ENCODE results near the gene C2orf81. TPM values are rescaled to one million over a fixed set of nuclear protein-coding genes. Genes with fewer than 3 reads are reported as not detected.

The C2orf81 gene
- total and polyA plus RNA-seq, 10 of the 15 experiments (the other 5 are each of a cell fraction or from before 2014, with no cell fraction given), result 0.10 to 9.8 (median 2.7) TPM

GRCh38 chr2:74368499-74368898 lies 52.9 kb downstream of the C2orf81 start:
- whole genome bisulfite sequencing (ENCODE audit: insufficient coverage, insufficient replicate concordance, low lambda C conversion rate, missing lambda C conversion rate), result 88% methylated on average over 5 of the region's 5 CpGs
- DNase-seq (ENCODE audit: low read depth, low spot score), result no peak
- Histone ChIP-seq H3K4me2 (ENCODE audit: control insufficient read depth, insufficient read depth) (no peak overlapping the region), H4K20me1 (ENCODE audit: control insufficient read depth, insufficient read depth) (no peaks in the 10 kb centered on the region), H3K9ac (ENCODE audit: control insufficient read depth, insufficient read depth, low read length) (no peak overlapping the region), H3K9me3 (replicated peaks; ENCODE audit: control insufficient read depth, insufficient read depth, low read length) (no peaks in the 10 kb centered on the region), H3K27ac (ENCODE audit: control insufficient read depth, insufficient read depth) (no peak overlapping the region), H3K36me3 (ENCODE audit: control insufficient read depth in 2 of 2, insufficient read depth in 2 of 2, low read length in 1 of 2) (peaks cover 27 to 40% of the 10 kb centered on the region in 2 experiments; a peak in 3 of 4 replicates), H3K4me3 (no peak overlapping the region), H2AFZ (ENCODE audit: control insufficient read depth, low read depth, low read length) (no peak overlapping the region), H3K79me2 (ENCODE audit: control insufficient read depth, insufficient read depth, low read length) (no peaks in the 10 kb centered on the region), H3K4me1 (ENCODE audit: control insufficient read depth, insufficient read depth, low read length) (no peaks in the 10 kb centered on the region), H3K27me3 (replicated peaks in 1 of 2; ENCODE audit: control insufficient read depth in 2 of 2, insufficient read depth in 2 of 2, low read length in 1 of 2) (no peaks in the 10 kb centered on the region)
- SMC1A ChIA-PET (ENCODE audit: uncharacterized antibody, unreplicated experiment), result no interaction called here
- in situ Hi-C loops (cut with MboI), result no loop called here
- FAIRE-seq, result no peak
- POLR2A ChIA-PET, result interaction anchor here (0.5 kb wide), 1 partner anchor 207 kb away, joined by 3 read pairs; no protein-coding TSS in a partner anchor
- TF ChIP-seq BCLAF1 (IDR thresholded peaks at IDR 0.05), result no peak
- TF ChIP-seq ETV6 (conservative IDR thresholded peaks at IDR 0.05 in 1 of 2, IDR thresholded peaks at IDR 0.05 in 1 of 2; ENCODE audit: borderline replicate concordance in 1 of 2, low read depth in 1 of 2), result no peak
- TF ChIP-seq, protein P1, sequence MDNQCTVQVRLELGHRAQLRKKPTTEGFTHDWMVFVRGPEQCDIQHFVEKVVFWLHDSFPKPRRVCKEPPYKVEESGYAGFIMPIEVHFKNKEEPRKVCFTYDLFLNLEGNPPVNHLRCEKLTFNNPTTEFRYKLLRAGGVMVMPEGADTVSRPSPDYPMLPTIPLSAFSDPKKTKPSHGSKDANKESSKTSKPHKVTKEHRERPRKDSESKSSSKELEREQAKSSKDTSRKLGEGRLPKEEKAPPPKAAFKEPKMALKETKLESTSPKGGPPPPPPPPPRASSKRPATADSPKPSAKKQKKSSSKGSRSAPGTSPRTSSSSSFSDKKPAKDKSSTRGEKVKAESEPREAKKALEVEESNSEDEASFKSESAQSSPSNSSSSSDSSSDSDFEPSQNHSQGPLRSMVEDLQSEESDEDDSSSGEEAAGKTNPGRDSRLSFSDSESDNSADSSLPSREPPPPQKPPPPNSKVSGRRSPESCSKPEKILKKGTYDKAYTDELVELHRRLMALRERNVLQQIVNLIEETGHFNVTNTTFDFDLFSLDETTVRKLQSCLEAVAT (IDR thresholded peaks at IDR 0.05), result no peak
- no peak for TF ChIP-seq NFYA (IDR thresholded peaks at IDR 0.05; ENCODE audit: borderline replicate concordance, low read depth, low read length)
- TF ChIP-seq RAD51 (IDR thresholded peaks at IDR 0.05), result no peak
- no peak for TF ChIP-seq RBBP5 (conservative IDR thresholded peaks at IDR 0.05)
- no peak for TF ChIP-seq BMI1 (IDR thresholded peaks at IDR 0.05; ENCODE audit: borderline replicate concordance)
- no peak for TF ChIP-seq IKZF1 (conservative IDR thresholded peaks at IDR 0.05)
- TF ChIP-seq SPI1 (IDR thresholded peaks at IDR 0.05; ENCODE audit: borderline replicate concordance, insufficient read depth, low read depth, low read length), result no peak
- no peak for TF ChIP-seq ZNF217 (IDR thresholded peaks at IDR 0.05)
- no peak for TF ChIP-seq SMAD1 (IDR thresholded peaks at IDR 0.05; ENCODE audit: low read depth, partially characterized antibody)
- TF ChIP-seq E4F1 (IDR thresholded peaks at IDR 0.05; ENCODE audit: borderline replicate concordance, partially characterized antibody), result no peak
- no peak for ATAC-seq
- BruUV-seq (replicated peaks), result no TSS peak
- RAD21 ChIA-PET (ENCODE audit: unreplicated experiment), result no interaction called here
- intact Hi-C loops (cut with micrococcal nuclease; ENCODE audit: unreplicated experiment), result no loop called here
- CTCF ChIA-PET, result interaction anchor here (1.3 kb wide), 1 partner anchor 17 kb away, joined by 3 read pairs; no protein-coding TSS in a partner anchor
